Astrocyte of the cerebellum (primary cell): ENCODE data around the gene PCDHAC2.
A peak's percentile ranks its signal among the peaks of the same experiment; 100 is the strongest.

ENCODE experiments used
- DNase-seq: peaks from one replicate; pipeline ENCODE4 v3.0.0-alpha.2; 2011; ENCODE audit warnings: low read depth
- H3K4me3 ChIP-seq: 2 replicates; pipeline ENCODE4 v1.5.1; 2011; ENCODE audit warnings: mild to moderate bottlenecking, low read depth, low read length, moderate library complexity
- CTCF ChIP-seq: IDR thresholded peaks from 2 replicates; pipeline ENCODE4 v1.5.1; 2012; ENCODE audit warnings: low read length, low read depth, moderate library complexity, mild to moderate bottlenecking; ENCODE audit errors: missing control alignments
- in situ Hi-C: cut with HindIII; loops from 2 replicates; pipeline ENCODE4 v1.10.0; 2017; ENCODE audit warnings: low sequenced_read_pairs

PCDHAC2 gene

GRCh38 chr5:140992828-140993227, 26.6 kb downstream of the PCDHAC2 start:
- no peak overlapping the region for H3K4me3 ChIP-seq
- TF ChIP-seq CTCF: no peak
- no peak for DNase-seq
- in situ Hi-C loops: no loop called here

- in situ Hi-C loops: no loop called here
- no peak for TF ChIP-seq CTCF
- H3K4me3 ChIP-seq: no peak overlapping the region
- DNase-seq: no peak
These were observed 29.8 kb downstream of the PCDHAC2 start for GRCh38 chr5:140996060-140996459.

- TF ChIP-seq CTCF: no peak
- in situ Hi-C loops: no loop called here
- DNase-seq: no peak
- no peak overlapping the region for H3K4me3 ChIP-seq
These were observed 32.7 kb downstream of the PCDHAC2 start for GRCh38 chr5:140998921-140999410.

- TF ChIP-seq CTCF: no peak
- no peak for DNase-seq
- in situ Hi-C loops: no loop called here
- peak overlapping the region; percentile 21 for H3K4me3 ChIP-seq
These were observed 35.2 kb downstream of the PCDHAC2 start for GRCh38 chr5:141001446-141001843.

DNA sequence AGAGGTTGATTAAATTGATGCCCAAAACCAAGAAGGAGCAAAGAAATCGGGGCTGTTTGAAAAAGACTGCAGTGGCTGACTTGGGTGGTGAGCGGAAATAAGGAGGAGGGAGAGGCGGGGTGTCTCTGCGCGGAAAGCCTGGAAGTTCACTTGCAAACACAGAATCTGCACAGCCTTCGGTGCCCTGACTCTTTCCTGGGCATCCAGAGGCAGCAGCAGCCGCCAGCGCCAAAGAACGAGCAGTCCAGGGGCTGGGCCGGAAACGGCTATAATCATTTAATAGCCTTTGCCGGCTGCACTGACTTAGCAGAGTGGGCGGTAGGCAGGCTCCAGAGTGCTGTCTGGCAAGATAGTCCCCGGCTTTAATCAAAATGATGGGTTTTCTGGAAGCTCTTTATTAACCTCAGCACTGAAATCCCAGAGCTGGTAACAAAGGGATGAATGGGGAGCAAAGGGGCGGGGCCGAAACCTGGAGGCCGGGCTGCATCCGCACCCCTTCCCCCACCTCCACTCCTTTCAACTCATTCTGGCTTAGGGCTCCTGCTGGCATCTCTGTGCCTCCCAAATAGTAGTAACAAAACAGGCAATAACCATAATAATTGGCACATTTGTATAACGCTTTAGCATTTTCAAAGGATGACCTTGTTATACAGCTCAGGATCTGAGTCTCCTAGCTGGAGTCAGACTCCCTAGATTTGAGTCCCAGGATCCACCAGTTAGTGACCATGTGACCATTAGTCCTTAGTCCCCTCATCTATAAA, 35.7 kb downstream of the PCDHAC2 start:
- no peak for DNase-seq
- peak overlapping the region; percentile 21 for H3K4me3 ChIP-seq
- TF ChIP-seq CTCF: no peak
- in situ Hi-C loops: no loop called here

DNA sequence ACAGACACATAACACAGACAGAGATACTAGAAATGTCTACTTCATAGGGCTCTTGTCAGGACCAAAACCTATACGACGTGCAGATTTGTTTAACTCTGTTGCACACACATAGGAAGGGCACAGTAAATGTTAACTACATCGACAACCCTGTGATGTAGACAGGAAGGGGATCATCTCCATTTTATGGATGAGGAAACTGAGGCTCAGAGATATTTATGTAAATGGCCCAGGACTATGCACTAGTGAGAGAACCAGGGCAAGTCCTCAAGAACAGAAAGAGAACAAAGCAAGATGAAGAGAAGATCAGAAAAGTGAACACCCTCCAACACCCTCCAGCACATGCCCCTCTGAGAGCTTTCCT, 36.3 kb downstream of the PCDHAC2 start:
- DNase-seq: no peak
- no peak overlapping the region for H3K4me3 ChIP-seq
- in situ Hi-C loops: no loop called here
- TF ChIP-seq CTCF: no peak
